K562 (cell line): Measurements from ENCODE around the gene TENT4A. TPM values are rescaled to one million over a fixed set of nuclear protein-coding genes. Genes with fewer than 3 reads are reported as not detected.
A peak's percentile ranks its signal among the peaks of the same experiment; 100 is the strongest.

ENCODE experiments used
- CBX3 ChIP-seq, 2 experiments: IDR thresholded peaks; 1 replicate in 1 of 2; 2 replicates in 1 of 2; pipeline ENCODE4 v1.6.1; 2012; ENCODE audit warnings: inconsistent platforms in 2 of 2, low read length in 2 of 2, borderline replicate concordance in 1 of 2, control low read depth in 1 of 2
- CHD2 ChIP-seq: IDR thresholded peaks from 2 replicates; pipeline ENCODE4 v1.6.1; 2011; ENCODE audit warnings: low read depth, low read length
- CTCF ChIP-seq, 3 experiments: IDR thresholded peaks in 2 of 3; conservative IDR thresholded peaks in 1 of 3; 2 replicates each; pipeline ENCODE4 v1.5.1; 2011 to 2012; ENCODE audit warnings: low read length in 3 of 3, mild to moderate bottlenecking in 3 of 3, control low read depth in 2 of 3, improper control_type of control experiment in 1 of 3, inconsistent platforms in 1 of 3, low read depth in 1 of 3, mixed read lengths in 1 of 3, moderate library complexity in 1 of 3; ENCODE audit not compliant: insufficient read depth in 2 of 3
- EP300 ChIP-seq: IDR thresholded peaks from 2 replicates; pipeline ENCODE4 v1.6.1; 2012; ENCODE audit warnings: low read length, improper control_type of control experiment
- HSF4 ChIP-seq: fragments of 250-450 bp; sonication (Bioruptor Pico); IDR thresholded peaks from 2 replicates; pipeline ENCODE4 v2.1.2; 2022; ENCODE audit warnings: mild to moderate bottlenecking, moderate library complexity, borderline replicate concordance
- IFI16 ChIP-seq: fragments of 250-450 bp; sonication (Bioruptor Pico); IDR thresholded peaks from 2 replicates; pipeline ENCODE4 v2.1.2; 2022; ENCODE audit warnings: mild to moderate bottlenecking, inconsistent platforms
- ILF3 ChIP-seq: fragments of 450-650 bp; IDR thresholded peaks from 2 replicates; pipeline ENCODE4 v1.6.1; 2018; ENCODE audit warnings: antibody characterized with exemption, mild to moderate bottlenecking, moderate library complexity, borderline replicate concordance
- JUND ChIP-seq, 2 experiments: IDR thresholded peaks; 2 replicates in 1 of 2; 3 replicates in 1 of 2; pipeline ENCODE4 v1.6.1; 2011; ENCODE audit warnings: borderline replicate concordance in 2 of 2, low read depth in 2 of 2, low read length in 2 of 2, improper control_type of control experiment in 1 of 2, missing biosample characterization in 1 of 2, missing genetic modification characterization in 1 of 2, missing genetic modification reagents in 1 of 2
- KAT2B ChIP-seq: IDR thresholded peaks from one replicate; pipeline ENCODE4 v1.6.1; 2012; ENCODE audit warnings: low read depth, mild to moderate bottlenecking, control low read depth, inconsistent platforms, low read length, moderate library complexity
- MAFG ChIP-seq: fragments of 450-650 bp; conservative IDR thresholded peaks from 2 replicates; pipeline ENCODE4 v1.6.1; 2016; ENCODE audit warnings: missing genetic modification characterization, missing compliant biosample characterization
- MAZ ChIP-seq, 2 experiments: fragments of 450-650 bp in 1 of 2; sonication (generic) in 1 of 2; formaldehyde crosslinking; IDR thresholded peaks in 1 of 2; conservative IDR thresholded peaks in 1 of 2; 2 replicates each; pipeline versions ENCODE4 v1.4.0 to v1.5.0; 2020; ENCODE audit warnings: mild to moderate bottlenecking in 1 of 2, missing genetic modification reagents in 1 of 2
- MITF ChIP-seq: IDR thresholded peaks from 2 replicates; pipeline ENCODE4 v1.6.1; 2014; ENCODE audit warnings: antibody characterized with exemption
- NFXL1 ChIP-seq: fragments of 450-650 bp; formaldehyde crosslinking; IDR thresholded peaks from 2 replicates; pipeline ENCODE4 v1.4.0; 2021; ENCODE audit warnings: mild to moderate bottlenecking
- NUFIP1 ChIP-seq: fragments of 450-650 bp; IDR thresholded peaks from 2 replicates; pipeline ENCODE4 v1.6.1; 2018; ENCODE audit not compliant: partially characterized antibody
- PHF8 ChIP-seq: fragments of 200-600 bp; sonication (generic); IDR thresholded peaks from 2 replicates; pipeline ENCODE4 v1.6.1; 2012; ENCODE audit warnings: mixed run types, mild to moderate bottlenecking, inconsistent platforms, low read length, moderate library complexity, borderline replicate concordance
- RAD21 ChIP-seq, 2 experiments: fragments of 250-450 bp in 1 of 2; fragments of 450-650 bp in 1 of 2; sonication (Bioruptor Pico) in 1 of 2; formaldehyde crosslinking in 1 of 2; IDR thresholded peaks in 1 of 2; conservative IDR thresholded peaks in 1 of 2; 2 replicates each; pipeline versions ENCODE4 v1.4.0 to v1.8.0; 2020 to 2022; ENCODE audit warnings: mild to moderate bottlenecking in 2 of 2, moderate library complexity in 1 of 2
- RHOXF2B ChIP-seq: fragments of 250-450 bp; sonication (Bioruptor Pico); conservative IDR thresholded peaks from 2 replicates; pipeline ENCODE4 v1.5.1; 2021
- RNF2 ChIP-seq: sonication (generic); IDR thresholded peaks from 2 replicates; pipeline ENCODE4 v1.6.1; 2016
- RUNX1 ChIP-seq: sonication (generic); IDR thresholded peaks from 2 replicates; pipeline ENCODE4 v1.6.1; 2016; ENCODE audit warnings: antibody characterized with exemption, low read depth
- SRSF1 ChIP-seq: fragments of 200-400 bp; formaldehyde crosslinking; IDR thresholded peaks from 2 replicates; pipeline ENCODE4 v1.6.1; 2017; ENCODE audit warnings: mild to moderate bottlenecking, low read depth, low read length, moderate library complexity
- WHSC1 ChIP-seq: IDR thresholded peaks from one replicate; pipeline ENCODE4 v1.6.1; 2012; ENCODE audit warnings: low read length, control low read depth, inconsistent platforms
- ZNF24 ChIP-seq: fragments of 450-650 bp; IDR thresholded peaks from 2 replicates; pipeline ENCODE4 v1.6.1; 2016
- ZNF444 ChIP-seq: fragments of 250-450 bp; sonication (Bioruptor Pico); IDR thresholded peaks from 2 replicates; pipeline ENCODE4 v1.4.0; 2020; ENCODE audit warnings: mild to moderate bottlenecking, moderate library complexity
- ZNF449 ChIP-seq: fragments of 250-450 bp; sonication (Bioruptor Pico); IDR thresholded peaks from 2 replicates; pipeline ENCODE4 v1.8.0; 2022; ENCODE audit warnings: moderate library complexity, mild to moderate bottlenecking, inconsistent platforms
- ZNF586 ChIP-seq: fragments of 450-650 bp; formaldehyde crosslinking; conservative IDR thresholded peaks from 2 replicates; pipeline ENCODE4 v1.4.0; 2020; ENCODE audit warnings: mild to moderate bottlenecking, moderate library complexity
- ZNF79 ChIP-seq: fragments of 250-450 bp; sonication (Bioruptor Pico); IDR thresholded peaks from 2 replicates; pipeline ENCODE4 v1.4.0; 2020; ENCODE audit warnings: low read depth, mild to moderate bottlenecking, moderate library complexity
- polyA plus RNA-seq, 8 experiments: library from polyadenylated mRNA; depleted of rRNA in 4 of 8; stranded (reverse) in 5 of 8; unstranded in 3 of 8; fragments of >200 nt; fragmentation: Nextera tagmentation in 2 of 8; fragmentation: Illumina TruSeq in 1 of 8; extraction: Ambion mirVana in 2 of 8; extraction: Trizol in 1 of 8; gene quantifications; 2 replicates each; pipeline versions ENCODE4 v1.2.1 to v1.2.3, GENCODE V29; 2011 to 2014; ENCODE audit warnings: inconsistent platforms in 1 of 8, missing spikeins in 1 of 8
- total RNA-seq, 7 experiments: library from RNA; depleted of rRNA in 6 of 7; stranded (reverse); fragments of >200 nt in 6 of 7; fragmentation: Illumina TruSeq in 2 of 7; extraction: Trizol in 2 of 7; gene quantifications; 2 replicates each; pipeline versions ENCODE4 v1.2.1 to v1.2.3, GENCODE V29; 2011 to 2021; ENCODE audit warnings: low replicate concordance in 1 of 7

Gene TENT4A
- total and polyA plus RNA-seq, 9 of the 15 experiments (the other 6 are each of a cell fraction or from before 2014, with no cell fraction given) = 1.3 to 27.3 (median 13.0) TPM

DNA sequence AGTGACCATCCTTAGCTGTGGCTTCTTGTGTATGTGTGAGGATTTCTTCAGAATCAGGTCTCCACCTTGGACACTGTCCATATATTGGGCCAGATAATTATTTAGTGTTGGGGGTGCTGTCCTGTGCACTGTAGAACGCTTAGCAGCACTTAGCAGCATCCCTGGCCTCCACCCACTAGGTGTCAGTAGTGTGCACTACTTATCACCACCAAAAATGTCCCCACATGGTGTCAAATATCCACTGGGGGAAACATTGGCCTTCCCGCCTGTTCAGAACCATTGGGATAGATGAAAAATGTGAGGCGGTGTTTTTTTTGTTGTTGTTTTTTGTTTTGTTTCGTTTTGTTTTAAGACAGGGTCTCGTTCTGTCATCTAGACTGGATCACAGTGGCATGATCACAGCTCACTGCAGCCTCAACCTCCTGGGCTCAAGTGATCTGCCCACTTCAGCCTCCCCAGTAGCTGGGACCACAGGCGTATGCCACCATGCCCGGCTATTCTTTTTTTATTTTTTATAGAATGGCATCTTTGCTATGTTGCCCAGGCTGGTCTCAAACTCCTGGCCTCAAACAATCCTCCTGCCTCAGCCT, 67.7 kb downstream of the TENT4A start (continued):
- TF ChIP-seq ZNF449 (CRISPR knock-in tag) (no peak), NUFIP1 (no peak), ZNF24 (no peak), NFXL1 (no peak), CHD2 (no peak), MITF (no peak), JUND (IDR thresholded peaks at IDR 0.05; ENCODE audit: borderline replicate concordance, low read depth, low read length) (0 out of 2 replicates have a peak, but pooled peaks have one; percentile 8), JUND (tag; IDR thresholded peaks at IDR 0.05; ENCODE audit: borderline replicate concordance, low read depth, low read length) (no peak), RNF2 (no peak), WHSC1 (no peak), IFI16 (CRISPR knock-in tag) (no peak), EP300 (no peak), KAT2B (no peak), MAFG (tag) (no peak), CBX3 (IDR thresholded peaks at IDR 0.05; ENCODE audit: borderline replicate concordance in 1 of 2, low read length in 2 of 2) (peak in 1 of 2 experiments; percentile 80; a peak in 1 of 3 replicates), ZNF444 (CRISPR knock-in tag) (no peak), PHF8 (no peak), RUNX1 (no peak), RHOXF2B (CRISPR knock-in tag) (no peak), CTCF (IDR thresholded peaks at IDR 0.05 in 2 of 3, conservative IDR thresholded peaks at IDR 0.05 in 1 of 3; ENCODE audit: insufficient read depth in 2 of 3, low read depth in 1 of 3, low read length in 3 of 3) (peak; percentile 81 to 86 (median 84)), MAZ (CRISPR knock-in tag; conservative IDR thresholded peaks at IDR 0.05 in 1 of 2, IDR thresholded peaks at IDR 0.05 in 1 of 2) (peak in 1 of 2 experiments; percentile 21; a peak in 1 of 4 replicates), SRSF1 (no peak), ZNF79 (CRISPR knock-in tag) (no peak), RAD21 (CRISPR knock-in tag; conservative IDR thresholded peaks at IDR 0.05 in 1 of 2, IDR thresholded peaks at IDR 0.05 in 1 of 2) (peak in 1 of 2 experiments; percentile 51; a peak in 2 of 4 replicates), ILF3 (no peak), HSF4 (CRISPR knock-in tag) (no peak), ZNF586 (CRISPR knock-in tag) (no peak)
